HepG2 (cell line): Measurements from ENCODE around the gene TMEM33.

Experiments
- CTCF ChIP-seq: sonication (generic); formaldehyde crosslinking; IDR thresholded peaks from 2 replicates; pipeline ENCODE4 v1.5.0; 2020; ENCODE audit warnings: mild to moderate bottlenecking, missing genetic modification reagents, moderate library complexity
- MAFK ChIP-seq, 2 experiments: IDR thresholded peaks in 1 of 2; conservative IDR thresholded peaks in 1 of 2; 2 replicates each; pipeline ENCODE4 v1.6.1; 2011; ENCODE audit warnings: improper control_type of control experiment in 2 of 2, low read length in 2 of 2
- MTA3 ChIP-seq: sonication (generic); formaldehyde crosslinking; IDR thresholded peaks from 2 replicates; pipeline ENCODE4 v1.4.0; 2020; ENCODE audit warnings: missing genetic modification reagents
- PHB2 ChIP-seq: fragments of 450-650 bp; IDR thresholded peaks from 2 replicates; pipeline ENCODE4 v1.6.1; 2018; ENCODE audit not compliant: partially characterized antibody
- RBFOX2 ChIP-seq: fragments of 200-400 bp; formaldehyde crosslinking; IDR thresholded peaks from 2 replicates; pipeline ENCODE4 v1.6.1; 2017; ENCODE audit warnings: low read depth, mild to moderate bottlenecking, low read length
- STAG1 ChIP-seq: sonication (generic); formaldehyde crosslinking; IDR thresholded peaks from 2 replicates; pipeline ENCODE4 v1.4.0; 2020; ENCODE audit warnings: missing genetic modification reagents
- TARDBP ChIP-seq: sonication (generic); formaldehyde crosslinking; IDR thresholded peaks from 2 replicates; pipeline ENCODE4 v1.8.0; 2022; ENCODE audit warnings: mild to moderate bottlenecking, missing genetic modification reagents
- YY1 ChIP-seq: IDR thresholded peaks from 2 replicates; pipeline ENCODE4 v1.6.1; 2011; ENCODE audit warnings: low read length, low read depth, moderate library complexity, mild to moderate bottlenecking; ENCODE audit not compliant: insufficient read depth, insufficient replicate concordance
- ZNF563 ChIP-seq: sonication (generic); formaldehyde crosslinking; IDR thresholded peaks from 2 replicates; pipeline ENCODE4 v1.8.0; 2022; ENCODE audit warnings: mild to moderate bottlenecking, moderate library complexity, missing genetic modification reagents
- TF ChIP-seq, protein P1 (sequence below), 2 experiments: sonication (generic) in 1 of 2; formaldehyde crosslinking in 1 of 2; IDR thresholded peaks; 2 replicates each; pipeline versions ENCODE4 v1.5.1 to v1.6.1; 2011 to 2020; ENCODE audit warnings: borderline replicate concordance in 1 of 2, low read depth in 1 of 2, low read length in 1 of 2, mild to moderate bottlenecking in 1 of 2, missing genetic modification reagents in 1 of 2, moderate library complexity in 1 of 2

DNA sequence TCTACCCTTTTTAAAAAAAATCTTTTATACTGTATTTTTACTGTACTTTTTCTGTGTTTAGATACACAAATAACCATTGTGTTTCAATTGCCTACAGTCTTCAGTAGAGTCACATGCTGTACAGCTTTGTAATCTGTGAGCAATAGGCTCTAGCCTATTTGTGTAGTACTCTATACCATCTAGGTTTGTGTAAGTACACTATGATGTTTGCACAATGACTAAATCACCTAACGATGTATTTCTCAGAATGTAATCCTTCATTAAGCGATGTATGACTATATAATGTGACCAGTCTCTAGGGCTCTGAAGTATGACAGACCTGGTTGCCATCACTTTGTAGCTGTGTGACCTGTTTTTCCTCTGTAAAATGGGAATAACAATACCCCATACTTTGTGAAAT is 32.2 kb downstream of the TMEM33 start:
- TF ChIP-seq PHB2 (no peak), MAFK (conservative IDR thresholded peaks at IDR 0.05 in 1 of 2, IDR thresholded peaks at IDR 0.05 in 1 of 2; ENCODE audit: low read length in 2 of 2) (no peak), MTA3 (CRISPR knock-in tag) (no peak), TARDBP (CRISPR knock-in tag) (no peak), RBFOX2 (no peak), CTCF (no peak), YY1 (no peak), ZNF563 (no peak), STAG1 (CRISPR knock-in tag) (no peak)
- TF ChIP-seq, protein P1, sequence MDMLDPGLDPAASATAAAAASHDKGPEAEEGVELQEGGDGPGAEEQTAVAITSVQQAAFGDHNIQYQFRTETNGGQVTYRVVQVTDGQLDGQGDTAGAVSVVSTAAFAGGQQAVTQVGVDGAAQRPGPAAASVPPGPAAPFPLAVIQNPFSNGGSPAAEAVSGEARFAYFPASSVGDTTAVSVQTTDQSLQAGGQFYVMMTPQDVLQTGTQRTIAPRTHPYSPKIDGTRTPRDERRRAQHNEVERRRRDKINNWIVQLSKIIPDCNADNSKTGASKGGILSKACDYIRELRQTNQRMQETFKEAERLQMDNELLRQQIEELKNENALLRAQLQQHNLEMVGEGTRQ (IDR thresholded peaks at IDR 0.05; ENCODE audit: low read depth, low read length): no peak
- TF ChIP-seq, protein P1 (CRISPR knock-in tag; IDR thresholded peaks at IDR 0.05; ENCODE audit: borderline replicate concordance): no peak
